Measurements from ENCODE around the gene DOHH.

GRCh38 chr19:3510727-3511126, 10.3 kb upstream of the DOHH start:
- TF ChIP-seq EZH2 (optimal IDR thresholded peaks at IDR 0.05; ENCODE audit: low read depth, low read length), result no peak
- TF ChIP-seq CTCF (IDR thresholded peaks at IDR 0.05; ENCODE audit: low read length), result no peak
- no peak for TF ChIP-seq EZH2phosphoT487 (IDR thresholded peaks at IDR 0.05; ENCODE audit: low read length)

Data from MM.1S (cell line).